Mucosa of descending colon (tissue), 3 donors: Measurements from ENCODE around the gene C11orf91. TPM values are rescaled to one million over a fixed set of nuclear protein-coding genes. Genes with fewer than 3 reads are reported as not detected.

Experiments used
- ATAC-seq: fragments of 200-7000 bp; cut with Tn5 transposase; one replicate; pipeline ENCODE4 v1.9.1; 2020; ENCODE audit warnings: mild to moderate bottlenecking, moderate library complexity
- DNase-seq, 3 donors: peaks; one replicate each; pipeline ENCODE4 v3.0.0-alpha.2; 2020
- H3K36me3 ChIP-seq: fragments of 200-600 bp; one replicate; pipeline ENCODE4 v1.8.0; 2021; ENCODE audit warnings: low read depth, mild to moderate bottlenecking
- H3K4me1 ChIP-seq: fragments of 200-600 bp; one replicate; pipeline ENCODE4 v1.8.0; 2021; ENCODE audit warnings: low read depth, mild to moderate bottlenecking
- H3K4me3 ChIP-seq: fragments of 200-600 bp; one replicate; pipeline ENCODE4 v1.8.0; 2021; ENCODE audit warnings: mild to moderate bottlenecking
- H3K9me3 ChIP-seq: fragments of 200-600 bp; one replicate; pipeline ENCODE4 v1.8.0; 2021; ENCODE audit warnings: mild to moderate bottlenecking
- CTCF ChIP-seq: fragments of 200-600 bp; IDR thresholded peaks from one replicate; pipeline ENCODE4 v1.8.0; 2022; ENCODE audit warnings: antibody characterized with exemption, mild to moderate bottlenecking
- intact Hi-C, 2 donors: fragments of 100-400 bp; cut with DNase I in 1 of 2; cut with micrococcal nuclease in 1 of 2; formaldehyde crosslinking; loops; one replicate each; pipeline versions ENCODE4 v1.11.0 to v1.11.1; 2022; cut with DNase I, micrococcal nuclease
- total RNA-seq, 3 donors: library from RNA; stranded (reverse); fragmentation: NEBNext Ultra II Directional in 2 of 3; extraction: Animal tissue kit (Norgen Biotek cat#: 25700) in 2 of 3; gene quantifications; one replicate each; pipeline versions ENCODE4 v1.2.1 to v1.2.4, GENCODE V29; 2021 to 2023
- donor health status: DM: no; HTN: no; CAD: no; lungs with moderate emphysema.
- donor health status: DM: no; HTN: no; CAD: no.
- donor health status: DM: no; HTN: yes; CAD: no.

C11orf91 gene
- total RNA-seq, 3 donors from 2014 or later, result 0.51 to 0.70 (median 0.58) TPM

- ATAC-seq (no peak), DNase-seq (no peak)
- H3K4me3 ChIP-seq, result no peak overlapping the region
- no peaks in the 10 kb centered on the region for H3K4me1 ChIP-seq
- intact Hi-C loops, result no loop called here
- no peak for TF ChIP-seq CTCF
- no peaks in the 10 kb centered on the region for H3K9me3 ChIP-seq
- H3K36me3 ChIP-seq, result no peaks in the 10 kb centered on the region
Observed at GRCh38 chr11:33658195-33658900, 42.3 kb downstream of the C11orf91 start.

- H3K4me3 ChIP-seq, result no peak overlapping the region
- no peak for DNase-seq
- no peak for TF ChIP-seq CTCF
- H3K9me3 ChIP-seq, result no peaks in the 10 kb centered on the region
- ATAC-seq, result no peak
- intact Hi-C loops, result no loop called here
- H3K36me3 ChIP-seq, result no peaks in the 10 kb centered on the region
- H3K4me1 ChIP-seq, result no peaks in the 10 kb centered on the region
Observed at GRCh38 chr11:33657757-33658156, 42.9 kb downstream of the C11orf91 start.

GRCh38 chr11:33656768-33657167, 43.9 kb downstream of the C11orf91 start:
- no peak for DNase-seq
- no peaks in the 10 kb centered on the region for H3K36me3 ChIP-seq
- H3K4me1 ChIP-seq, result no peaks in the 10 kb centered on the region
- no peak for ATAC-seq
- no peaks in the 10 kb centered on the region for H3K9me3 ChIP-seq
- H3K4me3 ChIP-seq, result no peak overlapping the region
- TF ChIP-seq CTCF, result no peak
- intact Hi-C loops, result no loop called here

- Histone ChIP-seq H3K4me3 (no peak overlapping the region), H3K36me3 (no peaks in the 10 kb centered on the region), H3K9me3 (no peaks in the 10 kb centered on the region), H3K4me1 (no peaks in the 10 kb centered on the region)
- no peak for TF ChIP-seq CTCF
- intact Hi-C loops, result no loop called here
- DNase-seq (no peak), ATAC-seq (no peak)
Observed at GRCh38 chr11:33655842-33656600, 44.6 kb downstream of the C11orf91 start.

- intact Hi-C loops, result no loop called here
- Histone ChIP-seq H3K9me3 (no peaks in the 10 kb centered on the region), H3K36me3 (no peaks in the 10 kb centered on the region), H3K4me3 (no peak overlapping the region), H3K4me1 (no peaks in the 10 kb centered on the region)
- ATAC-seq (no peak), DNase-seq (no peak)
- no peak for TF ChIP-seq CTCF
Observed at GRCh38 chr11:33654594-33654993, 46.0 kb downstream of the C11orf91 start.
